Measurements from ENCODE around the gene NHS. TPM values are rescaled to one million over a fixed set of nuclear protein-coding genes. Genes with fewer than 3 reads are reported as not detected.
A peak's percentile ranks its signal among the peaks of the same experiment; 100 is the strongest.

The NHS gene
- total and polyA plus RNA-seq, 2 of the 13 experiments (the other 11 are each of a cell fraction or from before 2014, with no cell fraction given): 0.02 TPM; not detected in 1

DNA sequence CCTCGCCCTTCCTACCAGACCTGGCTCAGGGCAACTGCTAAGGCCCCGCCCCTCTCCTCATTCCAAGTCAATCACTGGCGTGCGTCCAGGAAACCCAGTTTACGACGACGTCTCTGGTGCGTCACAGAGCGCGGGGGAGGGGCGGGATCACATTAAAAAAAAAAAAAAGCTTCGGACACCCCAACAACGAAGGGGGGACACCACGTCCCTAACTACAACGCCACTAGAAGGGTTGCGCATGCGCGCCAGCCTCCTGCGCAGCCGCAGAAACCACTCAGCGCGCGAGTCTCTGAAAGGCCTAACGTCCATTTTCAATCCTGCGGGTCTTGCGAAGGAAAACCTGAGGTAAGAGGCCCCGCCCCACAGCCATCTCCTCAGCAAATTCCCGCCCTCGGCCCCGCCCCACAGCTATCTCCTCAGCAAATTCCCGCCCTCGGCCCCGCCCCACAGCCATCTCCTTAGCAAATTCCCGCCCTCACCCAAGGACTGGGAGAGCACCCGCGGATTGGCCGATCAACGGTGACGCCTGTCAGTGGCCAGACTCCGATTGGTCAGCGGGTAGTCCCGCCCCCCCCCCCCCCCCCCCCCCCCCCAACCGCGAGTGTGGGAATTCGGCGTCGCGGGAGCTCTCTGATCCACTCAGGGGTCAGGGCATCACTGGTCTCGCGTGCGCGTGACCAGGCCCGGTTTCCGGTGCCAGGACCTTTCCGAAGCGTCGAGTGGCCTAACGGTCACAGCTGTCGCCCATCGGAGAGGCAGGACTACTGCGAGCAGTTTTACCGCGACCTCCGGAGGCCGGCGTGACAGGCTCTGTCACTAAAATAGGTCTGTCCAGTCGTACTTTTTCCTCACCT, 362.1 kb downstream of the NHS start, which contains the start of gene SCML1 (continued):
- TF ChIP-seq, protein P1, sequence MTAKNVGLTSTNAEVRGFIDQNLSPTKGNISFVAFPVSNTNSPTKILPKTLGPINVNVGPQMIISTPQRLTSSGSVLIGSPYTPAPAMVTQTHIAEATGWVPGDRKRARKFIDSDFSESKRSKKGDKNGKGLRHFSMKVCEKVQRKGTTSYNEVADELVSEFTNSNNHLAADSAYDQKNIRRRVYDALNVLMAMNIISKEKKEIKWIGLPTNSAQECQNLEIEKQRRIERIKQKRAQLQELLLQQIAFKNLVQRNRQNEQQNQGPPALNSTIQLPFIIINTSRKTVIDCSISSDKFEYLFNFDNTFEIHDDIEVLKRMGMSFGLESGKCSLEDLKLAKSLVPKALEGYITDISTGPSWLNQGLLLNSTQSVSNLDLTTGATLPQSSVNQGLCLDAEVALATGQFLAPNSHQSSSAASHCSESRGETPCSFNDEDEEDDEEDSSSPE (CRISPR knock-in tag; IDR thresholded peaks at IDR 0.05): peak; percentile 77
- TF ChIP-seq, protein P2, sequence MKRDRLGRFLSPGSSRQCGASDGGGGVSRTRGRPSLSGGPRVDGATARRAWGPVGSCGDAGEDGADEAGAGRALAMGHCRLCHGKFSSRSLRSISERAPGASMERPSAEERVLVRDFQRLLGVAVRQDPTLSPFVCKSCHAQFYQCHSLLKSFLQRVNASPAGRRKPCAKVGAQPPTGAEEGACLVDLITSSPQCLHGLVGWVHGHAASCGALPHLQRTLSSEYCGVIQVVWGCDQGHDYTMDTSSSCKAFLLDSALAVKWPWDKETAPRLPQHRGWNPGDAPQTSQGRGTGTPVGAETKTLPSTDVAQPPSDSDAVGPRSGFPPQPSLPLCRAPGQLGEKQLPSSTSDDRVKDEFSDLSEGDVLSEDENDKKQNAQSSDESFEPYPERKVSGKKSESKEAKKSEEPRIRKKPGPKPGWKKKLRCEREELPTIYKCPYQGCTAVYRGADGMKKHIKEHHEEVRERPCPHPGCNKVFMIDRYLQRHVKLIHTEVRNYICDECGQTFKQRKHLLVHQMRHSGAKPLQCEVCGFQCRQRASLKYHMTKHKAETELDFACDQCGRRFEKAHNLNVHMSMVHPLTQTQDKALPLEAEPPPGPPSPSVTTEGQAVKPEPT (CRISPR knock-in tag; IDR thresholded peaks at IDR 0.05; ENCODE audit: low read depth): no peak
- TF ChIP-seq, protein P3, sequence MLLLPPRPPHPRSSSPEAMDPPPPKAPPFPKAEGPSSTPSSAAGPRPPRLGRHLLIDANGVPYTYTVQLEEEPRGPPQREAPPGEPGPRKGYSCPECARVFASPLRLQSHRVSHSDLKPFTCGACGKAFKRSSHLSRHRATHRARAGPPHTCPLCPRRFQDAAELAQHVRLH (CRISPR knock-in tag; IDR thresholded peaks at IDR 0.05; ENCODE audit: borderline replicate concordance, low read depth): no peak
- TF ChIP-seq, protein P4, sequence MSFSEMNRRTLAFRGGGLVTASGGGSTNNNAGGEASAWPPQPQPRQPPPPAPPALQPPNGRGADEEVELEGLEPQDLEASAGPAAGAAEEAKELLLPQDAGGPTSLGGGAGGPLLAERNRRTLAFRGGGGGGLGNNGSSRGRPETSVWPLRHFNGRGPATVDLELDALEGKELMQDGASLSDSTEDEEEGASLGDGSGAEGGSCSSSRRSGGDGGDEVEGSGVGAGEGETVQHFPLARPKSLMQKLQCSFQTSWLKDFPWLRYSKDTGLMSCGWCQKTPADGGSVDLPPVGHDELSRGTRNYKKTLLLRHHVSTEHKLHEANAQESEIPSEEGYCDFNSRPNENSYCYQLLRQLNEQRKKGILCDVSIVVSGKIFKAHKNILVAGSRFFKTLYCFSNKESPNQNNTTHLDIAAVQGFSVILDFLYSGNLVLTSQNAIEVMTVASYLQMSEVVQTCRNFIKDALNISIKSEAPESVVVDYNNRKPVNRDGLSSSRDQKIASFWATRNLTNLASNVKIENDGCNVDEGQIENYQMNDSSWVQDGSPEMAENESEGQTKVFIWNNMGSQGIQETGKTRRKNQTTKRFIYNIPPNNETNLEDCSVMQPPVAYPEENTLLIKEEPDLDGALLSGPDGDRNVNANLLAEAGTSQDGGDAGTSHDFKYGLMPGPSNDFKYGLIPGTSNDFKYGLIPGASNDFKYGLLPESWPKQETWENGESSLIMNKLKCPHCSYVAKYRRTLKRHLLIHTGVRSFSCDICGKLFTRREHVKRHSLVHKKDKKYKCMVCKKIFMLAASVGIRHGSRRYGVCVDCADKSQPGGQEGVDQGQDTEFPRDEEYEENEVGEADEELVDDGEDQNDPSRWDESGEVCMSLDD (CRISPR knock-in tag; IDR thresholded peaks at IDR 0.05; ENCODE audit: borderline replicate concordance): peak; percentile 100
- peak; percentile 22 for TF ChIP-seq TEAD3 (CRISPR knock-in tag; optimal IDR thresholded peaks at IDR 0.05; ENCODE audit: borderline replicate concordance)
- no peak for TF ChIP-seq DNMT1 (CRISPR knock-in tag; IDR thresholded peaks at IDR 0.05)
- peak; percentile 65 for TF ChIP-seq NFYC (CRISPR knock-in tag; IDR thresholded peaks at IDR 0.05)
- TF ChIP-seq HNRNPLL (IDR thresholded peaks at IDR 0.05; ENCODE audit: low read depth, low read length, poor library complexity, severe bottlenecking): peak; percentile 56
- no peak for TF ChIP-seq SP1 (IDR thresholded peaks at IDR 0.05)
- no peak for TF ChIP-seq SP1 (CRISPR knock-in tag; IDR thresholded peaks at IDR 0.05)
- TF ChIP-seq EED (CRISPR knock-in tag; IDR thresholded peaks at IDR 0.05): no peak
- TF ChIP-seq, protein P5, sequence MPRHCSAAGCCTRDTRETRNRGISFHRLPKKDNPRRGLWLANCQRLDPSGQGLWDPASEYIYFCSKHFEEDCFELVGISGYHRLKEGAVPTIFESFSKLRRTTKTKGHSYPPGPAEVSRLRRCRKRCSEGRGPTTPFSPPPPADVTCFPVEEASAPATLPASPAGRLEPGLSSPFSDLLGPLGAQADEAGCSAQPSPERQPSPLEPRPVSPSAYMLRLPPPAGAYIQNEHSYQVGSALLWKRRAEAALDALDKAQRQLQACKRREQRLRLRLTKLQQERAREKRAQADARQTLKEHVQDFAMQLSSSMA (CRISPR knock-in tag; IDR thresholded peaks at IDR 0.05): no peak
- TF ChIP-seq FOXK2 (IDR thresholded peaks at IDR 0.05): peak; percentile 12; the same call in 1 of the 2 replicates
- peak; percentile 65 to 69 for TF ChIP-seq POLR2A (IDR thresholded peaks at IDR 0.05; ENCODE audit: insufficient read depth in 1 of 2, low read depth in 2 of 2, low read length in 2 of 2)
